Hypothalamus (tissue), 51 donors: Measurements from ENCODE around the gene RNPS1.

ENCODE experiments used
- DNase-seq, 51 donors: peaks; one replicate each; lab custom pipeline; 2025; lab: John Stamatoyannopoulos, UW

Gene RNPS1

DNA sequence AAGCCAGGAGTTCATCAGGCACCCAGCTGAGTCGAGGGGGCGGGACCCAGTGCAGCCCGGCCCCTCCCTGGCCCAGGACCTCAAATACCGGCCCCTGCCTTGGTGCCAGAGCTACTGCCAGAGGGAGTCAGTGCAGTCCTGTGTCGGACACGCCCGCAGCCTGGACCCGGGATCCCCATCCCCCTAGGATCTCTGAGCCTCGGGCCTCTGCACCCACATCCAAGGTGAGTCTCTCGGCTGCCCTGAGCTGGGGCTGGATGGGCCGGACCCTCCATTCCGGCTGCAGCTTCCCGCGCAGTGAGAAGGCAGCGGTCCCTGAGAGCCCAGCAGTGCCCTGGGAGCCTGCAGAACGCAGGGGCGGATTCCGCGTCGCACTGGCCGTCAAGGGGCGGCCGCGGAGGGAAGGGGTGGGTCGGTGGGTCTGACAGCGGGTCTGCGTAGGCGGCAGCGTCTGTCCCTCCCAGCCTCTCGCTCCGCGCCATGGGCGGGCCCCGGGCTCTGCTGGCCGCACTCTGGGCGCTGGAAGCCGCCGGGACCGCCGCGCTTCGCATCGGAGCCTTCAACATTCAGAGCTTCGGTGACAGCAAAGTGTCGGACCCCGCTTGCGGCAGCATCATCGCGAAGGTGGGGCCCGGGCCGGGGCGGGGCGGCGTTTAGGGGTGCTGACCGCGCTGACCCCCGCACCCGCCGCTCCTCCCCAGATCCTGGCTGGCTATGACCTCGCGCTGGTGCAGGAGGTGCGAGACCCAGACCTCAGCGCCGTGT lies 31.4 kb downstream of the RNPS1 start, which contains the start of gene DNASE1L2:
Gene DNASE1L2 (plus strand): TSS at position 108 of the 765 bp plus-strand sequence. CDS start 373 bp downstream, at position 481.
- no peak for DNase-seq

DNA sequence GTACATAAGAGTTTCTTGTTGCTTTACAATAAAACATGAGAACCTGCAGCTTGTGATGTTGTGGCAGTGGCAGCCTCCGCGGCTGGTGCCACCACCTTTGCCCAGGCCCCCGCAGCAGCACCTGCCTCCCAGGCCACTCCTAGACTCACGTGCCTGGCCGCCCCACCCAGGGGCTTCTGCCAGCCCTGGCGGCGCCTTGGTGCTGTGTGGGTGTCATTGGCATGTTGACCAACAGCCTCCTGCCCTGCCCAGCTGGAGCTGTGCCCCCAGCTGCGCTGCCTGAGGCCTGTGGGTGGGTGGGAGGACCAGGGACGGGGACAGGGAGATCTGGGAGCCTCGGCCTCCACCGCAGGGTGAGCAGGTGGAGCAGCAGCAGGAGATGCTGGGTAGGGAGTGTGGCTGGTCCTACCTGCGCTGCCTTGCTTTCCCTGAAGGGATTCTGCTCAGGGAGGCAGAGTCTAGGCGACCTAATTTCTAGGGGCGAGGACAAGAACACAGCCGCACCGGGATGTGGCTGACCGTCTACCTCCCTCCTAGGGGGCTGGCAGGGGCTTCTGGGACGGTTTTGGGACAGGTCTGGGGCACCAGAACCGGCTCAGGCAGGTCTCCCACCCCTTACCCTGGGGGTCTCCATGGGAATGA lies 32.1 kb downstream of the RNPS1 start:
- no peak for DNase-seq

- no peak for DNase-seq
Measured at GRCh38 chr16:2235234-2235651, 32.7 kb downstream of the RNPS1 start.

DNA sequence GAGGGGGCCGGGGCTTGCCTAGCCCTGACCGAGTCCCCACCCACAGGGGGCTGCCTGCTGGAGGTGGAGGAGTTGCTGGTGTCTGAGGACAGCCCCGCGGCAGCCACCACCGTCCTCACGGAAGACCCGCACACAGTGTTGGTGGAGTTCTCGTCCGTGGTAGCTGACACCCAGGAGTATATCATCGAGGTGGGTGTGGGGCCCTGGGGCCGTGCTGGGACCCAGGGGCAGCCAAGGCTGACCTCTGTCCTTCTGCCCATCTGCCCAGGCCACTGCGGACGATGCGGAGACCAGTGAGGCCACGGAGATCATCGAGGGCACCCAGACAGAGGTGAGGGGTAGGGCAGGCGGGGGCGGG lies 33.1 kb downstream of the RNPS1 start:
- DNase-seq, result no peak

DNA sequence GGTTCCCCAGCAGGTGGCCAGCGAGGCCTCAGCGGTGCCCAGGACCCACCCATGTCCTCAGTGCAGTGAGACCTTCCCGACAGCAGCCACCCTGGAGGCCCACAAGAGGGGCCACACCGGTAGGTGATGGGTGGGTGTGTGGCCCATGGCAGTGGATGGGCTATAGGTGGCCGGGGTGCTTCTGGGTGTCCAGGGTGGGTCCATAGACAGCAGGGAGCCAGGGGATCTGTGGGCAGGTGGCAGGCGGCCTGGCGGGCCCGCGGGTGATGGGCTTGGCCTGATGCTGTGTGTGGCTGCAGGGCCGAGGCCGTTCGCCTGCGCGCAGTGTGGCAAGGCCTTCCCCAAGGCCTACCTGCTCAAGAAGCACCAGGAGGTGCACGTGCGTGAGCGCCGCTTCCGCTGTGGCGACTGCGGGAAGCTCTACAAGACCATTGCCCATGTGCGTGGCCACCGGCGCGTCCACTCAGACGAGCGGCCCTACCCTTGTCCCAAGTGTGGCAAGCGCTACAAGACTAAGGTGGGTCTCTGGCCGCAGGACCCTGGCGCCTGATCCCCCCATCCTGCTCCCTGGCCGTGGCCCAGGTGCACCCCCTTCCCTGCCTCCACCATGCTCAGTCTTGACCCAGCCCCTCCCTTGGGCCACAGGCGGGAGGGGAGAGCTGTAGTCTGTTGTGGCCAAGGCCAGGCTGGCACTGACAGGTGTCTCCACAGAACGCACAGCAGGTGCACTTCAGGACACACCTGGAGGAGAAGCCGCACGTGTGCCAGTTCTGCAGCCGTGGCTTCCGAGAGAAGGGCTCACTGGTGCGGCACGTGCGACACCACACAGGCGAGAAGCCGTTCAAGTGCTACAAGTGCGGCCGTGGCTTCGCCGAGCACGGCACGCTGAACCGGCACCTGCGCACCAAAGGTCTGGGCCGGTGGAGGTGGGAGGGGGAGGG lies 33.8 kb downstream of the RNPS1 start:
- no peak for DNase-seq

- DNase-seq, result no peak
Measured at GRCh38 chr16:2233046-2233775, 34.7 kb downstream of the RNPS1 start.

DNA sequence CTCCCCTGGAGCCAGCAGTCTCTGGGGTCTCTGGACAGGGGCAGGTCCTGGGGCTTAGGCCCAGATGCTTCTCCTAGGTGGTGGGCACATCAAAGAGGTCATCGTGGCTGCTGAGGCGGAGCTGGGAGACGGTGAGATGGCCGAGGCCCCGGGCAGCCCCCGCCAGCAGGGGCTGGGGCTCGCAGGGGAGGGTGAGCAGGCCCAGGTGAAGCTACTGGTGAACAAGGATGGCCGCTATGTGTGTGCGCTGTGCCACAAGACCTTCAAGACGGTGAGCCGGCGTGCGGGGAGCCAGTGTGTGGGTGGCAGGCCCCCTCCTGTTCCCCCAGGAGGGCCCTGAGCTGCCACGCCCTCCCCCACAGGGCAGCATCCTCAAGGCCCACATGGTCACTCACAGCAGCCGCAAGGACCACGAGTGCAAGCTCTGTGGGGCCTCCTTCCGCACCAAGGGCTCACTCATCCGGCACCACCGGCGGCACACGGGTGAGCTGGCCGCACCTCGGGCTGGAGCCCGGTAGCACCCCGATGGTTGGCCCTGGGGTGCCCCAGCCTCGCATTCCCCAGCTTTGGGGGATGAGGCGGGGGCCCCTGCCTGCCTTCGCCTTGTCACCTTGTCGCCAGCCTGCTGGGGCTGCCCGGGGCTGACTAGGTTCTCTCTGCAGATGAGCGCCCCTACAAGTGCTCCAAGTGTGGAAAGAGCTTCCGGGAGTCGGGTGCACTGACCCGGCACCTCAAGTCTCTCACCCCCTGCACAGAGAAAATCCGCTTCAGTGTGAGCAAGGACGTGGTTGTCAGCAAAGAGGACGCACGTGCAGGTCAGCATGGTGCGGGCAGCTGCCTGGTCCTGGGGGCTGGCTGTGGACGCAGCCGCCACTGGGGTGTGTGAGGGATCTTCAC lies 35.6 kb downstream of the RNPS1 start:
- no peak for DNase-seq

DNA sequence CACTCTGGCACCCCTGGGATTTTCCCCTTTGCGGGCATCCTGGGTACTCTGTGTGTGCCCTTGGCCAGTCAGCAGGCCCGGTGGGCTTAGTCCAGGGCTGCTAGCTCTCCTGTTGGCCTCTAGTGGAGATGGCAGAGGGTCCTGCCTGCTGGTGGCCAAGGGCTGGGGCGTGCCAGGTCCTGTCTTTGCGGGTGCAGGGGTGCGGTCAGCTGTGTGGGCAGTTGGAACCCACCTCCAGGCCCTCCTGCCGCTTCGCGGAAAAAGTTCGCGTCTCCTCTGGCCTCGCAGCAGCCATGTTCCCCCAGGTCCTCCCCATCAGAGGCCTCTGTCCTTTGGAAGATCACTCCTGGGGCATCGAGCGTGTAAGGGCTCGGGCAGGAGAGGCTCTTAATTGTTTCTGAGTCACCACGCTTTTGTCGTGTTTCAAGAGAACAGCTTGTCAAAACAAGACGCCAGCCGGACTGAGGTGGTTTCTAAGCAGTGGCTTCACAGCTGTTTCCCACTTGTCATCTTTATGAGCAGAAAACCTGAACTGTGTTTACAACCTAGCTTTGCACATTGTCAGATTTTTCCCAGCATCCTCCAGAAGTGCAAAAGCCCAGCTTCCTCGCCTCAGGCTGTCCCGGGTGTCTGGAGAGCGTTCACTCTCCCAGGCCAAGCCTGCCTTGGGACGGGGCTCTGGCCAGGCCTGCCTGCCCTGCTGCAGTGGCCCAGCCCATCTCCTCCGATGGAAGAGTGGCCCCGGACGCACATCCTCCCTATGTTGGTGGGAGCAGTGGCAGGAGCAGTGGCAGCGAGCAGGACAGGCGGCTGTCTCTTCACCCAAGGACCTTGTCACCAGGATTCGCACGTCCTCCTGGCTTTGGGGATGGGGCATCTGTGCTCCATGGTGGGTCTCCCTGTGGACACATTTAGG lies 36.7 kb downstream of the RNPS1 start:
- no peak for DNase-seq

- DNase-seq, result no peak
Measured at GRCh38 chr16:2230376-2230775, 37.5 kb downstream of the RNPS1 start.

DNA sequence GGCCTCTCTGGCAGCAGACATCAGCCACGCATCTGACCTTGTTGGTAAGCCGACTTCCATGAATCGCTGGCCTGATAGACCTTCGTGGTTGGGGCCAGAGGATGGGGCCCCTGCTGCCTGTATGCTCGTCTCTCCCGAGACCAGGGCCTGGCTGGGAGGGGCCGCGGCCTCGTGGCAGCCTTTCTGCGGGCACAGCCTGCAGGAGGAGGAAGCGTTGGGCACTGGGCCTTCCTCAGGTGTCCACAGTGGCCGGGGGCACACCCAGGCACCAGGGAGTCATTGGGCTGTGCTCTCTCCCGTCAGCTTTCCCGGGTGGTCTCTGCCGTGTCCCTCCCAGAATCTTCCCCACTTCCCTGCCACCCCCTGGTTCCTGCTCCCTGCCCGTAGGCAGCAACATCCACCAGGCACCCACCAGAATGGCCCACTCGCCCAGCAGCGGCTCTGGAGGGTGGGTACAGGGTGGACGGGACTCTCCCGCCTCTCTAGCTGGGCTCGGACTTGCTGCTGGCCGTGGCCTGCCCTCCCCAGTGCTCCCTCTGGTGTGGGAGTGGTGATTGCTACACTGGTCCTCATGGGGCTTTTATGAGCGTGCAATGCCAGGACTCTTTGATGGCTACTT lies 38.2 kb downstream of the RNPS1 start:
- DNase-seq, result no peak

- no peak for DNase-seq
Measured at GRCh38 chr16:2229091-2229490, 38.8 kb downstream of the RNPS1 start.

DNA sequence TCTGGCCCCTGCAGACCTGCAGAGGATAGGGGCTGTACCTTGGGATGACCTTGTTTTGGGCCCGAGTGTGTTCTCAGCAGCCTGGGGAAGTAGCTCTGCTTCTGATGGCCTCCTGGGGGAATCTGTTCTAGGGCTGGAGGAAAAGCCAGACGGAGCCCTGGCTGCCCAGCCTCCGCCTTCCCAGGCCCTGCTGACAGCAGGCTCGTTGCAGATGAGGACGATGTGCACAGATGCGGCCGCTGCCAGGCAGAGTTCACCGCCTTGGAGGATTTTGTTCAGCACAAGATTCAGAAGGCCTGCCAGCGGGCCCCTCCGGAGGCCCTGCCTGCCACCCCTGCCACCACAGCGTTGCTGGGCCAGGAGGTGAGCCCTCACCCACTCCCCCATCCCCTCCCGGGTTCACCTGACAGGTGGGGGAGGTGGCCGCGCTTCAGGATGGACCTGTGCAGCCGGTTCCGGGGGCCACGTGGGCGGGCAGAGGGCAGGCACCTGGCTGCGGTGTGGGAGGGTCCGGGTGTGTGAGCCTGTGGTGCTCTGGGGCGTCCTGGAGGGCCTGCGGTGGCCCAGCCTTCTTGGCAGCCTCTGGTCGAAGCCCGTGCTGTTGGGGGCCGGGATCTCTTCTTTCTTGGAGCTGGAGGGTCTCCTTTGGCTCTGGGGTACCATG lies 39.6 kb downstream of the RNPS1 start:
- DNase-seq, result no peak

- DNase-seq, result no peak
Measured at GRCh38 chr16:2226918-2227317, 41.0 kb downstream of the RNPS1 start.

DNA sequence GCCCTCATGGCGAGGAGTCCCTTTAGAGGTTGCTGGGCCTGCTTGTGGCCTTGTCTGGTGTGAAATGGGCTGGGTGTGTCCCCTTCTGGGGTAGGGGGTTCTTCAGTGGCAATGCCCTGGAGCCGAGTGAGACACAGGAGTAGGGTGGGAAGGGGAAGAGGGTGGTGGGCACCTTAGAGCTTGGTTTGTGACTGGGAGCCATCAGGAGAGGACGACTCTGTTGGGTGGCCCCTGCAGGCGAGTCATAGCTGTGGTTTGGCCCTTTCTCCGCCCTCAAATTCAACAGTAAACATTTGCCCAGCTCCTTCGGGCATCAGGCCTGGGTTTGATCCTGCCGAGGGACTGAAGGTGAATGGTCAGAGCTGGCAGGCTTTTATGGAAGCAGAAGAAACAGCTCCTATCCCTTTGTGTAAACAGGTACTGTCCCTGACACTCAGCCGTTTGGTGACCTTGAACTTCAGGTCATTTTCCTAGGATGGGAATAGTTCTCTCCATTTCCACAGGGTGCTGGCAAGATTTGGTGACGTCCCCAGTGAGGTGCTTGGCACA lies 41.6 kb downstream of the RNPS1 start:
- no peak for DNase-seq

DNA sequence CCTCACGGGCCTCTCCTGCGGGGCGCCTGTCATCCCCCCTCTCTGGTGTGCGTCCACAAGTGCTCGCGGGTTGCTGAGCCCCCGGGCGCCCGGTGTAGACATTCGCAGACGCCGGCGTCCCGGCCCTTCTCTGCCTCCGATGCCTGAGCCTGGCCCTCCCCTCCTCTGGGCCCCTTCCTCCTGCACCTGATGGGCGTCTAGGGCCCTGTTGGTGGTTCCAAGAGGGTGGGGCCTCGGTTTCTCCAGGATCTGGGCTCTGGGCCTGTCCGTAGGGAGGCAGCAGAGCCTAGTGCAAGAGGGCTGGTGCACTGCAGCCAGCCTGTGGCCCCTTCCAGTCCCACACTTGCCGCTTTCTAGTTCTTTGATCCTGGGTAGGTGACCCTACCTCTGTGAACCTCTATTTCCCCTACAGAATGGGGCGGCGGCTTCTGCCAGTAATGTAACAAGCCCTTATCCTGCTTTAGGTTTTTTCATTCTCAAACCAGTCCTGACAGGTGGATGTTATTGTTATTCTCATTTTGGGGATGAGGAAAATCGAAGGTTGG lies 43.9 kb downstream of the RNPS1 start:
- peak in 7 of 51 donors; percentile 20 to 52 (median 43) for DNase-seq

DNA sequence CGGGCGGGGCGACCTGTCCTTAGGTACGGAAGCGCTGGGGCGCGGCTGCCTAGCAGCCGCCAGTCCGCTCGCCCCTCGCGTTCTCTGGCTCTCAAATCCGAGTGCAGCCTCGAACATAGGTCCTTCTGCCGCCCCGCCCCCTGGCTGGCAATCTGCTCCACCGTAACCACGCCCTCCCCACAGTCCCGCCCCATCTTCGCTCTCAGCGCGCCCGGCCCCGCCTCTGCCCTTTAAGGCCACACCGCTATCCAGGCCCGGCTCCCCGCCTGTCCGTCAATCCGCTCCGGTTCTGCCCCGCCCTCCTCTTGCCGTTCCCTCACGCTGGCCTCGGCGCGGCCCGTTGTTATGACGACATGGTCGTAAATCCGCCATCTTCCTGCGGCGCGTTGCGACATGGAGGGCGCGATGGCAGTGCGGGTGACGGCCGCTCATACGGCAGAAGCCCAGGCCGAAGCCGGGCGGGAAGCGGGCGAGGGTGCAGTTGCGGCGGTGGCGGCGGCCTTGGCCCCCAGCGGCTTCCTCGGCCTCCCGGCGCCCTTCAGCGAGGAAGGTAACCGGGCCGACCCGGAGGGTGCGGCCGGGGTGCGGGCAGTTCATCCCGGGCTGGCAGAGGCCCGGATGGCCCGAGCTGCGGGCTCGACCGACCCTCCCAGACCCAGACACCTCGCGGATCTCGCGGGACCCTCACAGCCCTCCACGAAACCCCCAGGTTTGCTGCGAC lies 44.5 kb downstream of the RNPS1 start, which contains the start of gene E4F1:
Gene E4F1 (plus strand): TSS at position 371 of the 721 bp plus-strand sequence. CDS start 23 bp downstream, at position 394.
- DNase-seq, result peak; percentile 65 to 100 (median 98)
